Activated T-helper 17 cell treated with anti-CD3 and anti-CD28 coated beads, Interleukin-2, amount 50 U/mL, for 72 hours (primary cell): Measurements from ENCODE around the gene DMC1. TPM values are rescaled to one million over a fixed set of nuclear protein-coding genes. Genes with fewer than 3 reads are reported as not detected.

ENCODE experiments used
- ATAC-seq: fragments of 150-1000 bp; cut with Tn5 transposase; replicated peaks from 2 replicates; pipeline ENCODE4 v1.10.0; 2021; ENCODE audit warnings: mild to moderate bottlenecking, moderate library complexity
- H3K27ac Mint-ChIP-seq: one replicate; pipeline ENCODE4 v1.8.0; 2022; ENCODE audit warnings: mixed read lengths
- H3K27me3 Mint-ChIP-seq: one replicate; pipeline ENCODE4 v1.8.0; 2022; ENCODE audit warnings: mixed read lengths
- H3K36me3 Mint-ChIP-seq: one replicate; pipeline ENCODE4 v1.8.0; 2022; ENCODE audit warnings: low read depth, mild to moderate bottlenecking, mixed read lengths
- H3K4me1 Mint-ChIP-seq: one replicate; pipeline ENCODE4 v1.8.0; 2022; ENCODE audit warnings: mixed read lengths
- H3K4me3 Mint-ChIP-seq: one replicate; pipeline ENCODE4 v1.8.0; 2022; ENCODE audit warnings: mild to moderate bottlenecking, mixed read lengths
- H3K9me3 Mint-ChIP-seq: one replicate; pipeline ENCODE4 v1.8.0; 2022; ENCODE audit warnings: mixed read lengths
- total RNA-seq, 2 donors: library from RNA; stranded (reverse); gene quantifications; one replicate each; pipeline ENCODE4 v1.2.3, GENCODE V29; 2022

Gene DMC1
- total RNA-seq, 2 donors from 2014 or later: 10.8 to 13.2 TPM

DNA sequence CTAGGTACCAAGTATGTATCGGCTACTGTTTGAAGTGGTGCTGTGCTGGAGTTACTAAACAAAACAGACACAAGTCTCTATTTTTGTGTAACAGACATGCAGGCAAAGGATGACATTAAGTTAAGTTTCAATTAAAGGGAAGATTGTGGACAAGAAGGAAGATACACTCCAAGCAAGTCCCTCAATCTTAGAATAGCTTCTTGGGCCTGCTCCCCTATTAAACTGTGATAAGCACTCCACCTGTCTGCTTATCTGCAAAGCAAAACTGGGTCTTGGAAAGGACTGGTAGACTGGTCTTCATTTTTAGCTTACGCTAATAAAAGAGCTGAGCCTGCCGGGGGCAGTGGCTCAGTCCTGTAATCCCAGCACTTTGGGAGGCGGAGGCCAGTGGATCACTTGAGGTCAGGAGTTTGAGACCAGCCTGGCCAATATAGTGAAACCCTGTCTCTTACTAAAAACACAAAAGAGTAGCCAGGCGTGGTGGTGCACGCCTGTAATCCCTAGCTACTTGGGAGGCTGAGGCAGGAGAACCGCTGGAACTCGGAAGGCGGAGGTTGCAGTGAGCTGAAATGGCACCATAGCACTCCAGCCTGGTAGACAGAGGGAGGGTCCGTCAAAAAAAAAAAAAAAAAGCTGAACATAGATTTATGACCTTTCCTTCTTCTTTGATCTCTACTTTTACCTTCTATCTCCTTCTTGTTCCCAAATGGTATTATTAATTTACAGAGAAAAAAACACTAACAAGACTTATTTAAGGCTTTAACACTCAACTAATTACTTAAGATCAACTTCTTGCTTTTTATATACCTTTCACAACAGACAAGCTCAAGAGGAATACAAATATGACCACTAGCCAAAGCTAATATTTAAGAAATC, 67.9 kb downstream of the DMC1 start:
- Mint-ChIP-seq H3K4me1 (peaks cover 44% of the 10 kb centered on the region), H3K27ac (peak overlapping the region; percentile 97), H3K9me3 (no peaks in the 10 kb centered on the region), H3K4me3 (peak overlapping the region; percentile 89), H3K27me3 (no peaks in the 10 kb centered on the region), H3K36me3 (peaks cover 97% of the 10 kb centered on the region)
- ATAC-seq: no peak

- H3K36me3 Mint-ChIP-seq: peaks cover 100% of the 10 kb centered on the region
- no peaks in the 10 kb centered on the region for H3K27me3 Mint-ChIP-seq
- ATAC-seq: peak; percentile 80
- H3K27ac Mint-ChIP-seq: no peak overlapping the region
- H3K4me1 Mint-ChIP-seq: peaks cover 31% of the 10 kb centered on the region
- H3K9me3 Mint-ChIP-seq: no peaks in the 10 kb centered on the region
- H3K4me3 Mint-ChIP-seq: peak overlapping the region; percentile 59
These were observed 72.1 kb downstream of the DMC1 start for GRCh38 chr22:38497869-38498268.

DNA sequence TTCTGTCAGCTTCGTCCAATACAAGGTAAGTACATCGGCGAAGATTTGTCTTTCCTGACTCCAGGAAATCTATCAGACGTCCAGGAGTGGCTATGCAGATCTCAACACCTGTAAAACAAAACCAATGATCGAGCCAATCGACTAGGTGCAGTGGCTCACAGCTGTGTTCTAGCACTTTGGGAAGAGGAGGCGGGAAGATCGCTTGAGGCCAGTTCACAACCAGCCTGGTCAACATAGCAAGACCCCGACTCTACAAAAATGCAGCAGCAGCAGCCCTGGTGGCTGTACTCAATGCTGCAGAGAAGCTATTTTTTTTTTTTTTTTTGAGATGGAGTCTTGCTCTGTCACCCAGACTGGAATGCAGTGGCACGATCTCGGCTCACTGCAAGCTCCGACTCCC, 75.0 kb downstream of the DMC1 start:
- peaks cover 20% of the 10 kb centered on the region for H3K4me1 Mint-ChIP-seq
- H3K27me3 Mint-ChIP-seq: no peaks in the 10 kb centered on the region
- peaks cover 100% of the 10 kb centered on the region for H3K36me3 Mint-ChIP-seq
- no peaks in the 10 kb centered on the region for H3K9me3 Mint-ChIP-seq
- ATAC-seq: no peak
- no peak overlapping the region for H3K4me3 Mint-ChIP-seq
- no peak overlapping the region for H3K27ac Mint-ChIP-seq

GRCh38 chr22:38494498-38494897, 75.5 kb downstream of the DMC1 start:
- no peak for ATAC-seq
- no peak overlapping the region for H3K27ac Mint-ChIP-seq
- no peaks in the 10 kb centered on the region for H3K27me3 Mint-ChIP-seq
- H3K36me3 Mint-ChIP-seq: peaks cover 100% of the 10 kb centered on the region
- no peak overlapping the region for H3K4me3 Mint-ChIP-seq
- H3K9me3 Mint-ChIP-seq: no peaks in the 10 kb centered on the region
- peaks cover 23% of the 10 kb centered on the region for H3K4me1 Mint-ChIP-seq

- peaks cover 28% of the 10 kb centered on the region for H3K4me1 Mint-ChIP-seq
- H3K4me3 Mint-ChIP-seq: no peak overlapping the region
- no peak for ATAC-seq
- H3K27ac Mint-ChIP-seq: no peak overlapping the region
- H3K9me3 Mint-ChIP-seq: no peaks in the 10 kb centered on the region
- H3K27me3 Mint-ChIP-seq: no peaks in the 10 kb centered on the region
- peaks cover 100% of the 10 kb centered on the region for H3K36me3 Mint-ChIP-seq
These were observed 78.2 kb downstream of the DMC1 start for GRCh38 chr22:38491707-38492348.

DNA sequence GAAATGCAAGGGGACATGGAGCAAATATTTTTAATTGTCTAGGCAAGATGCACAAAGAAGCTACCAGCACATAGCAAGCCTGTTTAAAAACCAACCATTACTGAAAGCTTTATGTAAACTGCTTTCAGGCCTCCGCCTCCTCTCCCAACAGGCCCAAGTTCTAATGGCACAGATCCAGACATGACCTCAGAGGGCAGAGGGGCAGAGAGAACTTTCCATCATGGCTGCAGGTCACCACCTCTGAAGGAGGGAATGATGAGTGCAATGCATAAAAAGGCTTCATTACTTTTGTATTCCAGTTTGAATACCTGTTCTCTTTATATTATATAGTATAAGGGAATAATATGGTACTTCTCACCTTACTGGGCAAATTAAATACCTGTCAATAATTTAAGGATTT, 79.1 kb downstream of the DMC1 start:
- Mint-ChIP-seq H3K9me3 (no peaks in the 10 kb centered on the region), H3K27ac (peak overlapping the region; percentile 87), H3K36me3 (peaks cover 100% of the 10 kb centered on the region), H3K27me3 (no peaks in the 10 kb centered on the region), H3K4me1 (peaks cover 28% of the 10 kb centered on the region), H3K4me3 (peak overlapping the region; percentile 7)
- no peak for ATAC-seq

DNA sequence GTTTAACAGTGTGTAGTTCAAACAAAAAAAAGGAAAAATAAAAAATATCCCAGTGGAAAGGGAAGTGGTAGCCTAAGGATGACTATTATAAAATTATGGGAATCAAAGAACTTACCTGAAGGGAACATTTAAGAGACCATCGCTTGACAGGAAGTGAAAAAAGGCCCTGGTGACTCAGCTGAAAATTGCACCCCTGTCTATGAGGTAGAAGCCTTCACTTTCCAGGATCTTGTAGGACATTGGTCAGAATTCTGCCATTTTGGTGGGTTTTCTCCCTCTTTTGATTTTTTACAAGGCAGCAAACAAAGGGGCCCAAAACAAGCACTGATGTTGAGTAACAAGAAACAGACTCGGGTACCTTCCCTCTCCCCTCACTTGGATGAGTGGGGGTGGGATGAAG, 79.5 kb downstream of the DMC1 start:
- Mint-ChIP-seq H3K36me3 (peaks cover 100% of the 10 kb centered on the region), H3K4me3 (peak overlapping the region; percentile 7), H3K4me1 (peaks cover 28% of the 10 kb centered on the region), H3K9me3 (no peaks in the 10 kb centered on the region), H3K27me3 (no peaks in the 10 kb centered on the region), H3K27ac (peak overlapping the region; percentile 87)
- ATAC-seq: no peak

DNA sequence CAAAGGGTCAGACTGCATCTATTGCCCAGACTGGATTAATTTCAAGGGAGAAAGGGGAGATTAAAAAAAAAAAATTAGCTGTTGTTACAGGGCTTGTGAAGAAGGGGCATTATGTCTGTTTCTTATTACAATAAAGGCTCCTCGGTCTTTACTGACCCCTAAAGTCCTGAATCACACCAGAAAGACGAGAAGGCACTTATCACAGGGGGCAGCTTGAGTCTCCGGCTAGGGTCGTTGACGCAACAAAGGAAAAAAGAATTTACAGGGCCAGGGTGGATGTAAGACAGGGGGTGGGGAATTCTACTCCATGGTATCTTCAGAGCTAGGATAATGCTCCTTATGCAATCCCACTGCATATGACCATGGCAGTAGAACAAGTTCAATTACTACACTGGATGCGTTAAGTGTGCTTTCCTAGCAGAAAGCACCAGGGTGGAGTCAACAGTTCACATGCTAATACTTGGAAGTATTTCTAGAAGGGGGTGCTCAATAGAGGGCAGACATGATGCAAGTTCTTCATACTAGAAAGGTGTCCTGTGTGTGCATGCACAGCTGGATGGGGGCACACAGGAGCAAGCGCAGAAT, 80.3 kb downstream of the DMC1 start:
- ATAC-seq: no peak
- no peaks in the 10 kb centered on the region for H3K9me3 Mint-ChIP-seq
- H3K4me3 Mint-ChIP-seq: peak overlapping the region; percentile 16
- peaks cover 25% of the 10 kb centered on the region for H3K4me1 Mint-ChIP-seq
- H3K27me3 Mint-ChIP-seq: no peaks in the 10 kb centered on the region
- peak overlapping the region; percentile 68 for H3K27ac Mint-ChIP-seq
- H3K36me3 Mint-ChIP-seq: peaks cover 100% of the 10 kb centered on the region

DNA sequence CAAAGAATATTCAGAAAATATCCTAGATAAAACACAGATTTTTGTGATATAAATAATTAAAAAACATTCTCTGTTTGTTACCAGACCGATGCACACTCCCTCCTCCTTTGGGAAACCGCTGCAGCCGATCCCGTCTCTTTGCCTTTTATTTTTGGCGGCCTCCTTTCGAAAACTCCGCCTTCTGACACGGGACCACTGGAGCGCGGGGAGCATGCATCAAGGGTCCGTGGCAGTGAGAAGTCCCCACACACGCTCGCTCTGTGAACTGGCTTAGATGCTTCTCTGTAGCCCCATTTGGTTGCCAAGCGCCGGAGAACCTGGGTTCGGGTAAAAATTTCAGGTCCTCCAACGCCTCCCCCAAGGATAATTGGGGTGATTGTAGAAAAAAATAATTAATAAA, 80.8 kb downstream of the DMC1 start:
- ATAC-seq: no peak
- H3K4me3 Mint-ChIP-seq: no peak overlapping the region
- no peaks in the 10 kb centered on the region for H3K9me3 Mint-ChIP-seq
- no peaks in the 10 kb centered on the region for H3K27me3 Mint-ChIP-seq
- peak overlapping the region; percentile 68 for H3K27ac Mint-ChIP-seq
- H3K36me3 Mint-ChIP-seq: peaks cover 100% of the 10 kb centered on the region
- H3K4me1 Mint-ChIP-seq: peaks cover 26% of the 10 kb centered on the region

- Mint-ChIP-seq H3K27ac (peak overlapping the region; percentile 46), H3K36me3 (peaks cover 100% of the 10 kb centered on the region), H3K4me1 (peaks cover 28% of the 10 kb centered on the region), H3K9me3 (no peaks in the 10 kb centered on the region), H3K4me3 (peak overlapping the region; percentile 3), H3K27me3 (no peaks in the 10 kb centered on the region)
- peak; percentile 82 for ATAC-seq
These were observed 82.0 kb downstream of the DMC1 start for GRCh38 chr22:38487946-38488345.

GRCh38 chr22:38485783-38486182, 84.2 kb downstream of the DMC1 start:
- Mint-ChIP-seq H3K4me3 (no peak overlapping the region), H3K27ac (no peak overlapping the region), H3K4me1 (peaks cover 27% of the 10 kb centered on the region), H3K9me3 (no peaks in the 10 kb centered on the region), H3K27me3 (no peaks in the 10 kb centered on the region), H3K36me3 (peaks cover 100% of the 10 kb centered on the region)
- ATAC-seq: no peak

- Mint-ChIP-seq H3K9me3 (no peaks in the 10 kb centered on the region), H3K4me3 (no peak overlapping the region), H3K4me1 (peaks cover 13% of the 10 kb centered on the region), H3K27me3 (no peaks in the 10 kb centered on the region), H3K36me3 (peaks cover 98% of the 10 kb centered on the region), H3K27ac (peak overlapping the region; percentile 58)
- ATAC-seq: no peak
These were observed 85.7 kb downstream of the DMC1 start for GRCh38 chr22:38484244-38484643.

DNA sequence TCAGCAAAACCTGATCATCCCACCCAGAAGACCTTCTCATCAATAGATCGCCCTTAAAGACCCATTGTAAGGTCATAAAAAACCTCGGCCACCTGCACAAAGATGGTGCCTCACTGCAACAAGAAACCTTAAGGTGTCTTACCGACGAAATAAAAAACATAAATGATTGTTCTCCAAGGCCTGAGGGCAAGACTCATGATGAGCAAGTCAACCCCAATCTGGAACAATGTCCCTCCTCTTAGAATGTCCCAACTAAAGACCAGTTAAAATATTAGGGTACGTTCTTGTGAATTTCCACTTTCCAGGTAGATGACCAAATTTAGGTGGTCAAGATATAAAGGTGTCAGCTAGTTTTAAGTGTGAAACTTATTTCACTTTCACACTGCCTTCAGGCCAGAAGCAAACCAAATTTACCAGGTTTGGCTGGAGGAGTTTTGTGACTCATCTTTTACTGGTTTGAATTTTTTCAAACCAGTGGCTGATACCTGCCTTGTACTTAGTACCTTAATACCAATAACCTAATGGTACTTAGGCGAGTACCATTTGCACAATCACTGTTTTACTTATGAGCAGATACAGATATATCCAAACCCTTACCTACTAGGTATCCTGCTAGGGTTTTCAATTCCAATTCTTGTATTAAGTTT, 87.2 kb downstream of the DMC1 start:
- peaks cover 7% of the 10 kb centered on the region for H3K4me1 Mint-ChIP-seq
- no peak overlapping the region for H3K27ac Mint-ChIP-seq
- no peaks in the 10 kb centered on the region for H3K9me3 Mint-ChIP-seq
- H3K27me3 Mint-ChIP-seq: no peaks in the 10 kb centered on the region
- ATAC-seq: peak; percentile 32
- H3K36me3 Mint-ChIP-seq: peaks cover 84% of the 10 kb centered on the region
- H3K4me3 Mint-ChIP-seq: no peak overlapping the region

GRCh38 chr22:38481871-38482332, 88.1 kb downstream of the DMC1 start:
- no peak for ATAC-seq
- Mint-ChIP-seq H3K27me3 (no peaks in the 10 kb centered on the region), H3K9me3 (no peaks in the 10 kb centered on the region), H3K27ac (no peak overlapping the region), H3K36me3 (peaks cover 75% of the 10 kb centered on the region), H3K4me3 (no peak overlapping the region), H3K4me1 (peaks cover 5% of the 10 kb centered on the region)
